ENCODE results near the gene PIWIL4. TPM values are rescaled to one million over a fixed set of nuclear protein-coding genes. Genes with fewer than 3 reads are reported as not detected.

Gene PIWIL4
- total RNA-seq, 1 experiment from 2014 or later, result 7.7 TPM

- no peaks in the 10 kb centered on the region for H3K9me3 Mint-ChIP-seq (ENCODE audit: low read depth, unreplicated experiment)
- peaks cover 73% of the 10 kb centered on the region for H3K4me1 Mint-ChIP-seq (ENCODE audit: low read depth, unreplicated experiment)
- no peak for DNase-seq
- no TSS peak for BruUV-seq (replicated peaks)
- CTCF ChIA-PET, result interaction anchor here (0.6 to 1.3 kb wide), 3 partner anchors 11 to 753 kb away, joined by 3 read pairs; partner anchors contain the start of gene MED17
- no peaks in the 10 kb centered on the region for H3K27me3 Mint-ChIP-seq (ENCODE audit: unreplicated experiment)
- H3K4me3 Mint-ChIP-seq (ENCODE audit: low read depth, unreplicated experiment), result peak overlapping the region; percentile 4
- no peak for TF ChIP-seq CTCF (IDR thresholded peaks at IDR 0.05; ENCODE audit: unreplicated experiment)
- intact Hi-C loops (cut with micrococcal nuclease; ENCODE audit: unreplicated experiment), result loop anchor here (5.0 kb wide), 1 partner anchor 65 kb away; no protein-coding TSS in a partner anchor
- H3K36me3 Mint-ChIP-seq (ENCODE audit: insufficient read depth, unreplicated experiment), result peaks cover 14% of the 10 kb centered on the region
- H3K27ac Mint-ChIP-seq (ENCODE audit: unreplicated experiment), result peak overlapping the region; percentile 45
These were observed 30.1 kb upstream of the PIWIL4 start for GRCh38 chr11:94537031-94537600.

- Mint-ChIP-seq H3K27me3 (ENCODE audit: unreplicated experiment) (no peaks in the 10 kb centered on the region), H3K4me1 (ENCODE audit: low read depth, unreplicated experiment) (peaks cover 56% of the 10 kb centered on the region), H3K27ac (ENCODE audit: unreplicated experiment) (peak overlapping the region; percentile 93), H3K36me3 (ENCODE audit: insufficient read depth, unreplicated experiment) (peaks cover 34% of the 10 kb centered on the region), H3K9me3 (ENCODE audit: low read depth, unreplicated experiment) (no peaks in the 10 kb centered on the region), H3K4me3 (ENCODE audit: low read depth, unreplicated experiment) (peak overlapping the region; percentile 32)
- no TSS peak for BruUV-seq (replicated peaks)
- TF ChIP-seq CTCF (IDR thresholded peaks at IDR 0.05; ENCODE audit: unreplicated experiment), result no peak
- intact Hi-C loops (cut with micrococcal nuclease; ENCODE audit: unreplicated experiment), result loop anchor here (5.0 kb wide), 1 partner anchor 63 kb away; no protein-coding TSS in a partner anchor
- CTCF ChIA-PET, result no interaction called here
- peak; percentile 38 for DNase-seq
These were observed 27.7 kb upstream of the PIWIL4 start for GRCh38 chr11:94539420-94539819.

- CTCF ChIA-PET, result interaction anchor here (1.0 kb wide), 1 partner anchor 22 kb away, joined by 3 read pairs; no protein-coding TSS in a partner anchor
These were observed 23.2 kb upstream of the PIWIL4 start, which contains the start of gene FUT4 for GRCh38 chr11:94543695-94544645. TSS of gene FUT4 (plus strand) at chr11:94543921. CDS start at chr11:94544134, 213 bp downstream.

More at GRCh38 chr11:94543695-94544645, 23.2 kb upstream of the PIWIL4 start, which contains the start of gene FUT4:
- Mint-ChIP-seq H3K36me3 (ENCODE audit: insufficient read depth, unreplicated experiment) (peaks cover 78% of the 10 kb centered on the region), H3K4me3 (ENCODE audit: low read depth, unreplicated experiment) (peak within 1 kb of the TSS; percentile 82), H3K27ac (ENCODE audit: unreplicated experiment) (peak within 1 kb of the TSS; percentile 85), H3K27me3 (ENCODE audit: unreplicated experiment) (no peaks in the 10 kb centered on the region), H3K9me3 (ENCODE audit: low read depth, unreplicated experiment) (no peaks in the 10 kb centered on the region), H3K4me1 (ENCODE audit: low read depth, unreplicated experiment) (peaks cover 31% of the 10 kb centered on the region)
- TF ChIP-seq CTCF (IDR thresholded peaks at IDR 0.05; ENCODE audit: unreplicated experiment), result no peak
- BruUV-seq (replicated peaks), result no TSS peak
- peak; percentile 94 for DNase-seq
- intact Hi-C loops (cut with micrococcal nuclease; ENCODE audit: unreplicated experiment), result loop anchor here (2.0 kb wide), 1 partner anchor 23 kb away; no protein-coding TSS in a partner anchor

Measured in Calu3 (cell line).